SU-DHL-6 (cell line): ENCODE results near the gene DUSP22.

Experiments
- CTCF ChIP-seq: fragments of 200-600 bp; sonication (generic); IDR thresholded peaks from one replicate; pipeline ENCODE4 v1.5.1; 2017; ENCODE audit warnings: antibody characterized with exemption, mild to moderate bottlenecking, low read length, moderate library complexity; ENCODE audit not compliant: insufficient read depth, poor library complexity, severe bottlenecking
- EZH2phosphoT487 ChIP-seq: fragments of 200-600 bp; sonication (generic), shearing (Covaris generic); conservative IDR thresholded peaks from 2 replicates; pipeline ENCODE4 v1.6.1; 2018; ENCODE audit warnings: mild to moderate bottlenecking, antibody characterized with exemption, low read length, moderate library complexity, mixed read lengths

- TF ChIP-seq CTCF: no peak
- no peak for TF ChIP-seq EZH2phosphoT487
These were observed 68.6 kb downstream of the DUSP22 start for GRCh38 chr6:360764-361373.
